ENCODE results near the gene ARMCX2. TPM values are rescaled to one million over a fixed set of nuclear protein-coding genes. Genes with fewer than 3 reads are reported as not detected.

The ARMCX2 gene
- polyA plus RNA-seq, 1 of the 3 experiments (the other 2 are of a cell fraction) = 32.9 TPM

DNA sequence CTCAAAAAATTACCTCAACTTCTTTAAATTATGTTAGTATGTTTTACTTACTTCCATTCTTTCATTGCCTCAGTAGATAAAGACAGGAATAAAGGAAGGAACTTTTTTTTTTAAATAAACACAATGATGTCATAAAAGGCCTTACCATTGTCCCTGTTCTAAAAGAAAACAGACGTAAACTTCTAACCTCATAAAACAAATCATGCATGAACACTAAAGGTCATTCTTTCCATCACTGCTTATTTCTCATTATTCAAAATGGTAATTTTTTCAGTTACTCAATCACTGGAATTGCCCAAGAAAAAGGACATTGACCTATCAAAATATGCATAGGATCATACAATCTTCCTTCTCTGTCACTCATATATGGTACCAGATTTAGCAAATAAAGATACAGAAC is 32.2 kb upstream of the ARMCX2 start:
- no peaks in the 10 kb centered on the region for H4K20me1 ChIP-seq (ENCODE audit: insufficient read depth)
- H3K9me3 ChIP-seq = no peaks in the 10 kb centered on the region
- H3K4me1 ChIP-seq (ENCODE audit: control insufficient read depth in 1 of 2, insufficient read depth in 2 of 2, low read depth in 1 of 2, low read length in 1 of 2) = no peaks in the 10 kb centered on the region
- H3K27me3 ChIP-seq (ENCODE audit: insufficient read depth) = peaks cover 6% of the 10 kb centered on the region; the same call in 1 of the 2 replicates
- H3K36me3 ChIP-seq (replicated peaks in 1 of 2; ENCODE audit: control insufficient read depth in 1 of 2, insufficient read depth in 2 of 2, low read length in 1 of 2) = no peaks in the 10 kb centered on the region
- no peak overlapping the region for H3K4me2 ChIP-seq
- DNase-seq = no peak
- no peak for TF ChIP-seq SIN3A (IDR thresholded peaks at IDR 0.05; ENCODE audit: borderline replicate concordance, low read depth, low read length)
- no peak for TF ChIP-seq RAD21 (IDR thresholded peaks at IDR 0.05; ENCODE audit: low read length)
- TF ChIP-seq EP300 (IDR thresholded peaks at IDR 0.05; ENCODE audit: borderline replicate concordance in 1 of 2, low read depth in 1 of 2, low read length in 1 of 2) = no peak
- TF ChIP-seq, protein P1, sequence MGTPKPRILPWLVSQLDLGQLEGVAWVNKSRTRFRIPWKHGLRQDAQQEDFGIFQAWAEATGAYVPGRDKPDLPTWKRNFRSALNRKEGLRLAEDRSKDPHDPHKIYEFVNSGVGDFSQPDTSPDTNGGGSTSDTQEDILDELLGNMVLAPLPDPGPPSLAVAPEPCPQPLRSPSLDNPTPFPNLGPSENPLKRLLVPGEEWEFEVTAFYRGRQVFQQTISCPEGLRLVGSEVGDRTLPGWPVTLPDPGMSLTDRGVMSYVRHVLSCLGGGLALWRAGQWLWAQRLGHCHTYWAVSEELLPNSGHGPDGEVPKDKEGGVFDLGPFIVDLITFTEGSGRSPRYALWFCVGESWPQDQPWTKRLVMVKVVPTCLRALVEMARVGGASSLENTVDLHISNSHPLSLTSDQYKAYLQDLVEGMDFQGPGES (IDR thresholded peaks at IDR 0.05; ENCODE audit: low read depth, low read length) = no peak
- 24% methylated on average over 1 of the region's 1 CpG for WGBS (ENCODE audit: low lambda C conversion rate)
- no peaks in the 10 kb centered on the region for H3K9me2 ChIP-seq
- no peaks in the 10 kb centered on the region for H3F3A ChIP-seq (replicated peaks; ENCODE audit: insufficient read depth)
- H3K79me2 ChIP-seq (ENCODE audit: insufficient read depth) = no peaks in the 10 kb centered on the region
- ChIA-PET POLR2A (no interaction called here), CTCF (no interaction called here)
- H3K27ac ChIP-seq (ENCODE audit: low read depth in 2 of 2, low read length in 1 of 2) = no peak overlapping the region
- H3K4me3 ChIP-seq (ENCODE audit: low read depth in 2 of 2, low read length in 1 of 2) = no peak overlapping the region
- no peak overlapping the region for H2AFZ ChIP-seq (ENCODE audit: low read depth)
- no peak overlapping the region for H3K9ac ChIP-seq

DNA sequence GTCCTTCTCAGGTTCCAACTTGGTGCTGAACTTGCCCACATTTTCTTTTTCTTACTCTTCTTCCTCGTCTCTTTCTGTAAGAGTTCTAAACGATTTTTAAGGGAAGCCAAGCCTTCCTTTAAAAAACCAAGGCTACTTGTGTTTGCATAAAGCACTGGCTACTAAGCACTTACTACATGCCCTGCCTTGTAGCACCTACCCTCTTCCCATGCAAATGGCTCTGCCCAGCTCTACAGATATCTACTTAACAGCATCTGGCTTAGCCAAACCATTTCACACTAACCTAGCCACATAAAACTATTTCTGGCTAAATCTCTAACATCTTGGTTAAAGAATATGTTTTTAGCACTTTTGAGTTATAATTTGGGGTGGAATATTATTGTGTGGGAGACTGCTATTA is 26.9 kb upstream of the ARMCX2 start:
- no peak overlapping the region for H3K4me2 ChIP-seq
- no peak for DNase-seq
- peaks cover 6% of the 10 kb centered on the region; the same call in 1 of the 2 replicates for H3K27me3 ChIP-seq (ENCODE audit: insufficient read depth)
- H3K9me2 ChIP-seq = no peaks in the 10 kb centered on the region
- CTCF ChIA-PET = no interaction called here
- H3K79me2 ChIP-seq (ENCODE audit: insufficient read depth) = no peaks in the 10 kb centered on the region
- no peaks in the 10 kb centered on the region for H3F3A ChIP-seq (replicated peaks; ENCODE audit: insufficient read depth)
- no peaks in the 10 kb centered on the region for H4K20me1 ChIP-seq (ENCODE audit: insufficient read depth)
- no peak overlapping the region for H2AFZ ChIP-seq (ENCODE audit: low read depth)
- H3K4me1 ChIP-seq (ENCODE audit: control insufficient read depth in 1 of 2, insufficient read depth in 2 of 2, low read depth in 1 of 2, low read length in 1 of 2) = no peaks in the 10 kb centered on the region
- no peak overlapping the region for H3K27ac ChIP-seq (ENCODE audit: low read depth in 2 of 2, low read length in 1 of 2)
- H3K4me3 ChIP-seq (ENCODE audit: low read depth in 2 of 2, low read length in 1 of 2) = no peak overlapping the region
- H3K9ac ChIP-seq = no peak overlapping the region
- TF ChIP-seq GABPA (IDR thresholded peaks at IDR 0.05; ENCODE audit: low read depth) = no peak
- TF ChIP-seq GATA2 (CRISPR knock-in tag; IDR thresholded peaks at IDR 0.05) = no peak
- no peak for TF ChIP-seq ELF1 (IDR thresholded peaks at IDR 0.05)
- no peak for TF ChIP-seq FOXM1 (IDR thresholded peaks at IDR 0.05; ENCODE audit: low read depth)
- no peak for TF ChIP-seq MXI1 (IDR thresholded peaks at IDR 0.05; ENCODE audit: low read depth, low read length)
- TF ChIP-seq, protein P2, sequence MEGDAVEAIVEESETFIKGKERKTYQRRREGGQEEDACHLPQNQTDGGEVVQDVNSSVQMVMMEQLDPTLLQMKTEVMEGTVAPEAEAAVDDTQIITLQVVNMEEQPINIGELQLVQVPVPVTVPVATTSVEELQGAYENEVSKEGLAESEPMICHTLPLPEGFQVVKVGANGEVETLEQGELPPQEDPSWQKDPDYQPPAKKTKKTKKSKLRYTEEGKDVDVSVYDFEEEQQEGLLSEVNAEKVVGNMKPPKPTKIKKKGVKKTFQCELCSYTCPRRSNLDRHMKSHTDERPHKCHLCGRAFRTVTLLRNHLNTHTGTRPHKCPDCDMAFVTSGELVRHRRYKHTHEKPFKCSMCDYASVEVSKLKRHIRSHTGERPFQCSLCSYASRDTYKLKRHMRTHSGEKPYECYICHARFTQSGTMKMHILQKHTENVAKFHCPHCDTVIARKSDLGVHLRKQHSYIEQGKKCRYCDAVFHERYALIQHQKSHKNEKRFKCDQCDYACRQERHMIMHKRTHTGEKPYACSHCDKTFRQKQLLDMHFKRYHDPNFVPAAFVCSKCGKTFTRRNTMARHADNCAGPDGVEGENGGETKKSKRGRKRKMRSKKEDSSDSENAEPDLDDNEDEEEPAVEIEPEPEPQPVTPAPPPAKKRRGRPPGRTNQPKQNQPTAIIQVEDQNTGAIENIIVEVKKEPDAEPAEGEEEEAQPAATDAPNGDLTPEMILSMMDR (IDR thresholded peaks at IDR 0.05) = no peak
- TF ChIP-seq EZH2phosphoT487 (IDR thresholded peaks at IDR 0.05; ENCODE audit: borderline replicate concordance, low read depth) = no peak
- TF ChIP-seq RFX5 (IDR thresholded peaks at IDR 0.05; ENCODE audit: low read length) = no peak
- no peak for TF ChIP-seq EP300 (IDR thresholded peaks at IDR 0.05; ENCODE audit: borderline replicate concordance in 1 of 2, low read depth in 1 of 2, low read length in 1 of 2)
- TF ChIP-seq MEF2A (IDR thresholded peaks at IDR 0.05; ENCODE audit: borderline replicate concordance, low read depth) = no peak
- no peaks in the 10 kb centered on the region for H3K9me3 ChIP-seq
- POLR2A ChIA-PET = no interaction called here
- 22% methylated on average over 2 of the region's 2 CpGs for WGBS (ENCODE audit: low lambda C conversion rate)
- H3K36me3 ChIP-seq (replicated peaks in 1 of 2; ENCODE audit: control insufficient read depth in 1 of 2, insufficient read depth in 2 of 2, low read length in 1 of 2) = no peaks in the 10 kb centered on the region
